ENCODE data around the gene MAST4. TPM values are rescaled to one million over a fixed set of nuclear protein-coding genes. Genes with fewer than 3 reads are reported as not detected.

The MAST4 gene
- total RNA-seq, 1 donor from 2014 or later: 22.3 TPM

DNA sequence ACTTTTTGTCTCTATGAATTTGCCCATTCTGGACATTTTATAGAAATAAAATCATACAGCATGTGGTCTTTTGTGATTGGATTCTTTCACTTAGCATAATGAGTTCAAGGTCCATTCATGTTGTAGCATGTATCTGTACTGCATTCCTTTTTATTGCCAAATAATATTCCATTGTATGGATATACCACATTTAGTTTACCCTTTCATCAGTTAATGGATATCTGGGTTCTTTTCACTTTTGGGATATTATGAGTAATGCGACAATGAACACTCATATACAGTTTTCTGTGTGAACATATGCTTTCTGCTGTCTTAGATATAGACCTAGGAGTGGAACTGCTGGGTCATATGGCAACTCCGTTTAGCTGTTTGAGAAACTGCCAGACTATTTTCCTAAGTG lies 41.3 kb upstream of the MAST4 start:
- Mint-ChIP-seq H3K4me1 (ENCODE audit: low read depth, unreplicated experiment) (peaks cover 7% of the 10 kb centered on the region), H3K27me3 (ENCODE audit: low read depth, unreplicated experiment) (no peaks in the 10 kb centered on the region), H3K9me3 (ENCODE audit: unreplicated experiment) (peaks cover 3% of the 10 kb centered on the region), H3K36me3 (ENCODE audit: low read depth, unreplicated experiment) (no peaks in the 10 kb centered on the region), H3K4me3 (ENCODE audit: unreplicated experiment) (no peak overlapping the region), H3K27ac (ENCODE audit: unreplicated experiment) (no peak overlapping the region)
- Histone ChIP-seq H3K9me3 (ENCODE audit: insufficient read depth, low read depth, low read length) (no peaks in the 10 kb centered on the region), H3K4me3 (ENCODE audit: insufficient read depth, low read depth, low read length) (no peak overlapping the region), H2AFZ (ENCODE audit: low read depth, low read length) (no peak overlapping the region), H3K9ac (ENCODE audit: low read length) (no peak overlapping the region), H4K20me1 (ENCODE audit: insufficient read depth, low read length) (no peaks in the 10 kb centered on the region), H3K36me3 (ENCODE audit: insufficient read depth, low read length) (no peaks in the 10 kb centered on the region), H3K4me1 (ENCODE audit: insufficient read depth, low read length) (peaks cover 8% of the 10 kb centered on the region), H3K27me3 (ENCODE audit: insufficient read depth, low read length) (no peaks in the 10 kb centered on the region), H3K79me2 (ENCODE audit: insufficient read depth, low read length) (no peaks in the 10 kb centered on the region), H3K4me2 (ENCODE audit: low read length) (no peak overlapping the region), H3K27ac (ENCODE audit: low read depth, low read length) (peak overlapping the region; percentile 23)
- DNase-seq (ENCODE audit: low read depth) (no peak), FAIRE-seq (no peak)
- TF ChIP-seq, protein P1, sequence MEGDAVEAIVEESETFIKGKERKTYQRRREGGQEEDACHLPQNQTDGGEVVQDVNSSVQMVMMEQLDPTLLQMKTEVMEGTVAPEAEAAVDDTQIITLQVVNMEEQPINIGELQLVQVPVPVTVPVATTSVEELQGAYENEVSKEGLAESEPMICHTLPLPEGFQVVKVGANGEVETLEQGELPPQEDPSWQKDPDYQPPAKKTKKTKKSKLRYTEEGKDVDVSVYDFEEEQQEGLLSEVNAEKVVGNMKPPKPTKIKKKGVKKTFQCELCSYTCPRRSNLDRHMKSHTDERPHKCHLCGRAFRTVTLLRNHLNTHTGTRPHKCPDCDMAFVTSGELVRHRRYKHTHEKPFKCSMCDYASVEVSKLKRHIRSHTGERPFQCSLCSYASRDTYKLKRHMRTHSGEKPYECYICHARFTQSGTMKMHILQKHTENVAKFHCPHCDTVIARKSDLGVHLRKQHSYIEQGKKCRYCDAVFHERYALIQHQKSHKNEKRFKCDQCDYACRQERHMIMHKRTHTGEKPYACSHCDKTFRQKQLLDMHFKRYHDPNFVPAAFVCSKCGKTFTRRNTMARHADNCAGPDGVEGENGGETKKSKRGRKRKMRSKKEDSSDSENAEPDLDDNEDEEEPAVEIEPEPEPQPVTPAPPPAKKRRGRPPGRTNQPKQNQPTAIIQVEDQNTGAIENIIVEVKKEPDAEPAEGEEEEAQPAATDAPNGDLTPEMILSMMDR (IDR thresholded peaks at IDR 0.05; ENCODE audit: insufficient read depth, low read depth, low read length): no peak
- no peak for TF ChIP-seq EZH2 (IDR thresholded peaks at IDR 0.05; ENCODE audit: insufficient read depth, low read length)

DNA sequence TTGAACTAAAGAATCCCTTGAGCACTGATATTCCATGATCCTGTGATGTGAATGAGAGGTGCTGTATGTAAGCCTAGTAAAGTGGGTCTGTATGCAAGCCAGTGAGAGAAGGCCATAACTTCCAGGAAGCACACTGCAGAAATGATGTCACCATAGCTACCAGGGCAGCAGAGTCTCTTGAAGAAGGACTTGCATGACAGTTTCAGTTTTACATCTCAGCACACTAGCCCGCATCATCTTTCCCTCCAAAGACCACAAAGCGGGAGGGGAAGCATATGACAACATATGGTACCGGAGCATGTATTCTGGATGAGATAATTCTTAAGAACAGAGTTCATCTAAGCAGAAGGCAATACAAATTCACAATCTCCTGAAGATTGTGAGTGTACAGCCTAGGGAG lies 37.6 kb upstream of the MAST4 start:
- no peaks in the 10 kb centered on the region for H3K9me3 ChIP-seq (ENCODE audit: insufficient read depth, low read depth, low read length)
- Mint-ChIP-seq H3K27me3 (ENCODE audit: low read depth, unreplicated experiment) (no peaks in the 10 kb centered on the region), H3K36me3 (ENCODE audit: low read depth, unreplicated experiment) (no peaks in the 10 kb centered on the region), H3K4me1 (ENCODE audit: low read depth, unreplicated experiment) (peaks cover 4% of the 10 kb centered on the region), H3K27ac (ENCODE audit: unreplicated experiment) (no peak overlapping the region), H3K9me3 (ENCODE audit: unreplicated experiment) (peaks cover 6% of the 10 kb centered on the region), H3K4me3 (ENCODE audit: unreplicated experiment) (no peak overlapping the region)
- no peak overlapping the region for H3K9ac ChIP-seq (ENCODE audit: low read length)
- no peaks in the 10 kb centered on the region for H3K79me2 ChIP-seq (ENCODE audit: insufficient read depth, low read length)
- peaks cover 6% of the 10 kb centered on the region for H3K4me1 ChIP-seq (ENCODE audit: insufficient read depth, low read length)
- DNase-seq (ENCODE audit: low read depth) (no peak), FAIRE-seq (no peak)
- H4K20me1 ChIP-seq (ENCODE audit: insufficient read depth, low read length): no peaks in the 10 kb centered on the region
- H3K27me3 ChIP-seq (ENCODE audit: insufficient read depth, low read length): no peaks in the 10 kb centered on the region
- no peak overlapping the region for H3K4me3 ChIP-seq (ENCODE audit: insufficient read depth, low read depth, low read length)
- H3K36me3 ChIP-seq (ENCODE audit: insufficient read depth, low read length): no peaks in the 10 kb centered on the region
- H3K4me2 ChIP-seq (ENCODE audit: low read length): no peak overlapping the region
- TF ChIP-seq, protein P1 (IDR thresholded peaks at IDR 0.05; ENCODE audit: insufficient read depth, low read depth, low read length): no peak
- TF ChIP-seq EZH2 (IDR thresholded peaks at IDR 0.05; ENCODE audit: insufficient read depth, low read length): no peak
- no peak overlapping the region for H2AFZ ChIP-seq (ENCODE audit: low read depth, low read length)
- H3K27ac ChIP-seq (ENCODE audit: low read depth, low read length): no peak overlapping the region

DNA sequence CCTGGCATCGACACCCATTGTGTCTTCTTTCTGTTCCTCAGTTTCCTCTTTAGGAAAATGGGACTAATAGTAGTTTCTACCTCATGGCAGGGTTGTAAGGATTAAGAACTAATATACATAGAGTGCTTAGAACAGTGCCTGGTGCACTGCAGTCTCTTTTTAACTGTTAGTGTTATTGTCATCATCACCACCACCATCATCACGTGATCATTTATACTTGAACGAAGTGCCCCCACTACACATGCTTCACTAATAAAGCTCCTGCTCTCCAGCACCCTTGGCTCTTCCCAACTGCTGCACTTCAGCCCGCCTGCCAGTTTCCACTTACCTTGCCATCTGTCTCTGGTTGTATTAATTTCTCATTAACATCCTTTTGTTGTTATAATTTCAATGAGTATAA lies 35.8 kb upstream of the MAST4 start:
- H3K27me3 Mint-ChIP-seq (ENCODE audit: low read depth, unreplicated experiment): no peaks in the 10 kb centered on the region
- H3K9ac ChIP-seq (ENCODE audit: low read length): no peak overlapping the region

More for the DNA sequence above, 35.8 kb upstream of the MAST4 start:
- H3K79me2 ChIP-seq (ENCODE audit: insufficient read depth, low read length): no peaks in the 10 kb centered on the region
- no peaks in the 10 kb centered on the region for H3K4me1 ChIP-seq (ENCODE audit: insufficient read depth, low read length)
- H3K9me3 Mint-ChIP-seq (ENCODE audit: unreplicated experiment): peaks cover 4% of the 10 kb centered on the region
- no peaks in the 10 kb centered on the region for H4K20me1 ChIP-seq (ENCODE audit: insufficient read depth, low read length)
- no peak overlapping the region for H3K27ac Mint-ChIP-seq (ENCODE audit: unreplicated experiment)
- H3K36me3 ChIP-seq (ENCODE audit: insufficient read depth, low read length): no peaks in the 10 kb centered on the region
- H3K4me3 ChIP-seq (ENCODE audit: insufficient read depth, low read depth, low read length): no peak overlapping the region
- H3K4me1 Mint-ChIP-seq (ENCODE audit: low read depth, unreplicated experiment): no peaks in the 10 kb centered on the region
- H3K27me3 ChIP-seq (ENCODE audit: insufficient read depth, low read length): no peaks in the 10 kb centered on the region
- no peak for TF ChIP-seq EZH2 (IDR thresholded peaks at IDR 0.05; ENCODE audit: insufficient read depth, low read length)
- TF ChIP-seq, protein P1 (IDR thresholded peaks at IDR 0.05; ENCODE audit: insufficient read depth, low read depth, low read length): no peak
- no peak overlapping the region for H3K4me2 ChIP-seq (ENCODE audit: low read length)
- no peaks in the 10 kb centered on the region for H3K36me3 Mint-ChIP-seq (ENCODE audit: low read depth, unreplicated experiment)
- H3K4me3 Mint-ChIP-seq (ENCODE audit: unreplicated experiment): no peak overlapping the region
- H3K27ac ChIP-seq (ENCODE audit: low read depth, low read length): no peak overlapping the region
- DNase-seq (ENCODE audit: low read depth) (no peak), FAIRE-seq (no peak)
- H3K9me3 ChIP-seq (ENCODE audit: insufficient read depth, low read depth, low read length): no peaks in the 10 kb centered on the region
- no peak overlapping the region for H2AFZ ChIP-seq (ENCODE audit: low read depth, low read length)
